CD14-positive monocyte (primary cell): ENCODE results near the gene TAC3. TPM values are rescaled to one million over a fixed set of nuclear protein-coding genes. Genes with fewer than 3 reads are reported as not detected.
A peak's percentile ranks its signal among the peaks of the same experiment; 100 is the strongest.
"Not testable (repeated sequence)": the region's sequence is repeated elsewhere in the genome, so short reads cannot be mapped to it uniquely, and the experiment has no call there.

Source experiments
- DNase-seq, 3 donors: peaks; one replicate each; pipeline ENCODE4 v3.0.0-alpha.2; 2011 to 2022
- H2AFZ ChIP-seq: 2 replicates; pipeline ENCODE4 v1.6.0; 2012; ENCODE audit warnings: mild to moderate bottlenecking, low read depth, low read length, inconsistent platforms; ENCODE audit not compliant: insufficient read depth, poor library complexity, severe bottlenecking
- H3K27ac ChIP-seq, 2 donors: 1 replicate in 1 of 2; 2 replicates in 1 of 2; pipeline ENCODE4 v1.5.1; 2012 to 2013; ENCODE audit warnings: low read length in 2 of 2, control low read depth in 1 of 2, inconsistent platforms in 1 of 2, low read depth in 1 of 2, mild to moderate bottlenecking in 1 of 2
- H3K27me3 ChIP-seq, 2 donors: one replicate each; pipeline versions ENCODE4 v1.6.0 to v1.6.1; 2011 to 2013; ENCODE audit warnings: low read length in 2 of 2; ENCODE audit not compliant: control insufficient read depth in 2 of 2, insufficient read depth in 2 of 2
- H3K36me3 ChIP-seq, 2 donors: replicated peaks in 1 of 2; 1 replicate in 1 of 2; 2 replicates in 1 of 2; pipeline versions ENCODE4 v1.5.1 to v1.6.1; 2012 to 2013; ENCODE audit warnings: low read length in 2 of 2, control low read depth in 1 of 2, inconsistent platforms in 1 of 2, mild to moderate bottlenecking in 1 of 2; ENCODE audit not compliant: insufficient read depth in 2 of 2, control insufficient read depth in 1 of 2
- H3K4me1 ChIP-seq, 2 donors: 1 replicate in 1 of 2; 2 replicates in 1 of 2; pipeline versions ENCODE4 v1.5.1 to v1.6.1; 2012 to 2013; ENCODE audit warnings: low read length in 2 of 2, control low read depth in 1 of 2, inconsistent platforms in 1 of 2, mild to moderate bottlenecking in 1 of 2, moderate library complexity in 1 of 2; ENCODE audit not compliant: insufficient read depth in 2 of 2, control insufficient read depth in 1 of 2
- H3K4me2 ChIP-seq: replicated peaks from 2 replicates; pipeline ENCODE3; 2012; ENCODE audit warnings: low read length, moderate library complexity, mild to moderate bottlenecking; ENCODE audit not compliant: poor library complexity, severe bottlenecking; ENCODE audit errors: extremely low read depth
- H3K4me3 ChIP-seq, 3 experiments: fragments of 200-600 bp in 1 of 3; sonication (generic) in 1 of 3; replicated peaks in 1 of 3; 1 replicate in 2 of 3; 2 replicates in 1 of 3; pipeline ENCODE4 v1.5.1; 2011 to 2013; ENCODE audit warnings: low read length in 3 of 3, mild to moderate bottlenecking in 3 of 3, control low read depth in 2 of 3, low read depth in 2 of 3, inconsistent platforms in 1 of 3, moderate library complexity in 1 of 3
- H3K79me2 ChIP-seq: 2 replicates; pipeline ENCODE4 v1.6.0; 2012; ENCODE audit warnings: mild to moderate bottlenecking, control low read depth, inconsistent platforms, low read length, moderate library complexity; ENCODE audit not compliant: insufficient read depth
- H3K9ac ChIP-seq: 2 replicates; pipeline ENCODE4 v1.6.0; 2017; ENCODE audit warnings: low read length, mild to moderate bottlenecking; ENCODE audit not compliant: insufficient read depth, poor library complexity, severe bottlenecking
- H3K9me3 ChIP-seq, 2 donors: replicated peaks in 1 of 2; 1 replicate in 1 of 2; 2 replicates in 1 of 2; pipeline versions ENCODE4 v1.5.1 to v1.6.1; 2012 to 2013; ENCODE audit warnings: low read length in 2 of 2, control low read depth in 1 of 2; ENCODE audit not compliant: control insufficient read depth in 1 of 2, insufficient read depth in 1 of 2
- H4K20me1 ChIP-seq: 2 replicates; pipeline ENCODE4 v1.6.0; 2012; ENCODE audit warnings: mild to moderate bottlenecking, low read length, control low read depth, moderate library complexity; ENCODE audit not compliant: insufficient read depth
- H3K27ac Mint-ChIP-seq, 7 donors: one replicate each; pipeline ENCODE4 v1.8.0; 2020; ENCODE audit warnings: mild to moderate bottlenecking in 7 of 7, mixed read lengths in 7 of 7, moderate library complexity in 6 of 7, inconsistent platforms in 2 of 7
- H3K27me3 Mint-ChIP-seq, 3 donors: one replicate each; pipeline ENCODE4 v1.8.0; 2021 to 2022; ENCODE audit warnings: low read depth in 3 of 3, mild to moderate bottlenecking in 3 of 3, mixed read lengths in 3 of 3, moderate library complexity in 3 of 3, inconsistent platforms in 1 of 3
- H3K36me3 Mint-ChIP-seq, 2 donors: one replicate each; pipeline ENCODE4 v1.8.0; 2020; ENCODE audit warnings: mixed read lengths in 2 of 2, inconsistent platforms in 1 of 2, mild to moderate bottlenecking in 1 of 2
- H3K4me1 Mint-ChIP-seq: one replicate; pipeline ENCODE4 v1.8.0; 2020; ENCODE audit warnings: mild to moderate bottlenecking, mixed read lengths
- H3K4me3 Mint-ChIP-seq, 2 donors: one replicate each; pipeline ENCODE4 v1.8.0; 2020; ENCODE audit warnings: mild to moderate bottlenecking in 2 of 2, mixed read lengths in 2 of 2, moderate library complexity in 1 of 2
- H3K9me3 Mint-ChIP-seq, 7 donors: one replicate each; pipeline ENCODE4 v1.8.0; 2020 to 2022; ENCODE audit warnings: mixed read lengths in 7 of 7, mild to moderate bottlenecking in 6 of 7, moderate library complexity in 6 of 7, inconsistent platforms in 2 of 7
- WGBS: methylation state at CpG from one replicate; pipeline ENCODE4 v1.1.5; 2013; ENCODE audit warnings: missing lambda C conversion rate; ENCODE audit not compliant: insufficient coverage; 5-methylcytosine and 5-hydroxymethylcytosine counted together
- intact Hi-C, 2 donors: fragments of 100-400 bp; cut with micrococcal nuclease; formaldehyde crosslinking; loops; one replicate each; pipeline versions ENCODE4 v1.15.0 to v1.15.1; 2023
- polyA plus RNA-seq, 3 donors: library from polyadenylated mRNA; depleted of rRNA in 1 of 3; unstranded in 2 of 3; stranded (reverse) in 1 of 3; fragments of 300-500 nt in 2 of 3; fragments of >200 nt in 1 of 3; fragmentation: Illumina TruSeq in 2 of 3; gene quantifications; 1 replicate in 2 of 3; 2 replicates in 1 of 3; pipeline ENCODE4 v1.2.3, GENCODE V29; 2012 to 2021
- TF ChIP-seq, protein P1 (sequence below): fragments of 200-600 bp; IDR thresholded peaks from one replicate; pipeline ENCODE4 v1.8.0; 2022; ENCODE audit warnings: antibody characterized with exemption, mild to moderate bottlenecking

The TAC3 gene
- polyA plus RNA-seq, 3 donors = 0.15 TPM; not detected in 2

- WGBS = 100% methylated on average over 2 of the region's 9 CpGs
- Histone ChIP-seq H3K4me2 (no peak overlapping the region), H3K36me3 (no peaks in the 10 kb centered on the region), H3K27me3 (no peaks in the 10 kb centered on the region), H3K9ac (no peak overlapping the region), H3K27ac (peak overlapping the region in 1 of 2 donors; percentile 34), H3K4me3 (no peak overlapping the region), H2AFZ (peak overlapping the region; percentile 16), H3K4me1 (peaks cover 9 to 12% of the 10 kb centered on the region in 2 donors), H4K20me1 (no peaks in the 10 kb centered on the region), H3K79me2 (no peaks in the 10 kb centered on the region), H3K9me3 (no peaks in the 10 kb centered on the region)
- Mint-ChIP-seq H3K9me3 (no peaks in the 10 kb centered on the region), H3K36me3 (no peaks in the 10 kb centered on the region), H3K4me3 (peak overlapping the region in 1 of 2 donors; percentile 23), H3K27me3 (peaks cover 0 to 1% (median 0%) of the 10 kb centered on the region in 3 donors), H3K4me1 (peaks cover 9% of the 10 kb centered on the region), H3K27ac (peak overlapping the region in 4 of 7 donors; percentile 19 to 61 (median 52))
- intact Hi-C loops = no loop called here
- TF ChIP-seq, protein P1, sequence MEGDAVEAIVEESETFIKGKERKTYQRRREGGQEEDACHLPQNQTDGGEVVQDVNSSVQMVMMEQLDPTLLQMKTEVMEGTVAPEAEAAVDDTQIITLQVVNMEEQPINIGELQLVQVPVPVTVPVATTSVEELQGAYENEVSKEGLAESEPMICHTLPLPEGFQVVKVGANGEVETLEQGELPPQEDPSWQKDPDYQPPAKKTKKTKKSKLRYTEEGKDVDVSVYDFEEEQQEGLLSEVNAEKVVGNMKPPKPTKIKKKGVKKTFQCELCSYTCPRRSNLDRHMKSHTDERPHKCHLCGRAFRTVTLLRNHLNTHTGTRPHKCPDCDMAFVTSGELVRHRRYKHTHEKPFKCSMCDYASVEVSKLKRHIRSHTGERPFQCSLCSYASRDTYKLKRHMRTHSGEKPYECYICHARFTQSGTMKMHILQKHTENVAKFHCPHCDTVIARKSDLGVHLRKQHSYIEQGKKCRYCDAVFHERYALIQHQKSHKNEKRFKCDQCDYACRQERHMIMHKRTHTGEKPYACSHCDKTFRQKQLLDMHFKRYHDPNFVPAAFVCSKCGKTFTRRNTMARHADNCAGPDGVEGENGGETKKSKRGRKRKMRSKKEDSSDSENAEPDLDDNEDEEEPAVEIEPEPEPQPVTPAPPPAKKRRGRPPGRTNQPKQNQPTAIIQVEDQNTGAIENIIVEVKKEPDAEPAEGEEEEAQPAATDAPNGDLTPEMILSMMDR = no peak
- no peak for DNase-seq
Measured at GRCh38 chr12:57019983-57020719, 3.8 kb upstream of the TAC3 start.

DNA sequence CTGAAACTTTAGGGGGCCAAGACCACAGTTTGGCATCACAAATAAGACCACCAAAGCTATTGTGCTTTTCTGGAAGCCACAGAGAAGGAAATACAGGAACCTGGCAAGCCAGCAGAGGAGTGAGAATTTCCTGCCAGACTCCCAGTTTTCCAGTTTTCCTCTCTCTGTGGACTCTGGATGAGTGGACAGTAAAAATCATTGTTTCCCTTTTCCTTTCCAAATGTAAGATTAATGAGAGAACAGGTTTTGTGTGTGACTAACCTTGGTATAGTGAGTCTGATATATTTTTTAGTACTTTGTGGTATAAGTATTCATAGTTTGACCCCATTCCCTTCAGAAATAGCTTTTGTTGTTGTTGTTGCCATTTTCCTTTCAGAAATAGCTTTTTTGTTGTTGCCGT lies 2.6 kb upstream of the TAC3 start:
- H3K27me3 Mint-ChIP-seq = peaks cover 5 to 12% (median 5%) of the 10 kb centered on the region in 3 donors
- H3K9me3 Mint-ChIP-seq = no peaks in the 10 kb centered on the region
- no peaks in the 10 kb centered on the region for H3K79me2 ChIP-seq
- no peak for DNase-seq
- no peaks in the 10 kb centered on the region for H3K9me3 ChIP-seq
- 80% methylated on average over 1 of the region's 1 CpG for WGBS
- no peak overlapping the region for H3K27ac ChIP-seq
- H3K4me3 Mint-ChIP-seq = no peak overlapping the region
- no peaks in the 10 kb centered on the region for H4K20me1 ChIP-seq
- intact Hi-C loops = no loop called here
- no peak overlapping the region for H3K4me3 ChIP-seq
- no peak overlapping the region for H3K27ac Mint-ChIP-seq
- no peak overlapping the region for H3K9ac ChIP-seq
- H2AFZ ChIP-seq = no peak overlapping the region
- no peak overlapping the region for H3K4me2 ChIP-seq
- peaks cover 9 to 12% of the 10 kb centered on the region in 2 donors for H3K4me1 ChIP-seq
- peaks cover 9% of the 10 kb centered on the region for H3K4me1 Mint-ChIP-seq
- H3K27me3 ChIP-seq = peaks cover 0 to 2% of the 10 kb centered on the region in 2 donors
- H3K36me3 Mint-ChIP-seq = no peaks in the 10 kb centered on the region
- TF ChIP-seq, protein P1 = no peak
- no peaks in the 10 kb centered on the region for H3K36me3 ChIP-seq

DNA sequence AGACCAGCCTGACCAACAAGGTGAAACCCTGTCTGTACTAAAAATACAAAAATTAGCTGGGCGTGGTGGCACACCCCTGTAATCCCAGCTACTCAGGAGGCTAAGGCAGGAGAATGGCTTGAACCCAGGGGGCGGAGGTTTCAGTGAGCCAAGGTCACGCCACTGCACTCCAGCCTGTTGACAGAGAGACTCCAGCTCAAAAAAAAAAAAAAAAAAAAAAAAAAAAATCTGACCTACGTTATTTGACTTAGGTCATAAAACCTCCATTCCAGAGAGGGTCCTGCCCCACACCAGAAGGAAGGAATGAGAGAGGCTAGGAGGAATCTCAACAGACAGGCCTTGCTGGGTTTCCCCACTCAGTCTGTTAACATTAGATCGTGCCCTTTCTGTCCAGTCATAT lies 2.0 kb upstream of the TAC3 start:
- intact Hi-C loops, H3K27ac ChIP-seq, H2AFZ ChIP-seq, H3K4me2 ChIP-seq, H3K36me3 ChIP-seq, H3K4me3 ChIP-seq, H3K9ac ChIP-seq, H3K79me2 ChIP-seq, H3K9me3 Mint-ChIP-seq, DNase-seq, H3K36me3 Mint-ChIP-seq, H3K9me3 ChIP-seq, H3K27ac Mint-ChIP-seq, H3K4me3 Mint-ChIP-seq, H3K27me3 ChIP-seq, H4K20me1 ChIP-seq, H3K4me1 Mint-ChIP-seq: not testable (repeated sequence)
- no CpG with 5 or more reads among the region's 5 CpGs for WGBS
- peaks cover 9 to 12% of the 10 kb centered on the region in 2 donors for H3K4me1 ChIP-seq
- H3K27me3 Mint-ChIP-seq = peaks cover 5 to 15% (median 6%) of the 10 kb centered on the region in 3 donors
